Spleen (tissue), 11 donors: ENCODE data around the gene SENP3. TPM values are rescaled to one million over a fixed set of nuclear protein-coding genes. Genes with fewer than 3 reads are reported as not detected.

Experiments used
- DNase-seq: peaks from one replicate; pipeline ENCODE4 v3.0.0-alpha.2; 2020
- H3K27ac ChIP-seq, 8 donors: fragments of 200-600 bp; sonication (generic) in 7 of 8; 1 replicate in 4 of 8; 2 replicates in 4 of 8; pipeline versions ENCODE4 v1.5.0 to v1.8.0; 2016 to 2021; ENCODE audit warnings: inconsistent platforms in 4 of 8, mild to moderate bottlenecking in 4 of 8, moderate library complexity in 1 of 8
- H3K27me3 ChIP-seq, 7 donors: fragments of 200-600 bp; sonication (generic) in 6 of 7; replicated peaks in 1 of 7; 1 replicate in 4 of 7; 2 replicates in 3 of 7; pipeline versions ENCODE4 v1.5.0 to v1.8.0; 2016 to 2021; ENCODE audit warnings: inconsistent platforms in 3 of 7, mild to moderate bottlenecking in 1 of 7
- H3K36me3 ChIP-seq, 6 donors: fragments of 200-600 bp; sonication (generic) in 5 of 6; 1 replicate in 4 of 6; 2 replicates in 2 of 6; pipeline versions ENCODE4 v1.5.0 to v1.8.0; 2016 to 2021; ENCODE audit warnings: inconsistent platforms in 2 of 6
- H3K4me1 ChIP-seq, 6 donors: fragments of 200-600 bp; sonication (generic) in 5 of 6; 1 replicate in 3 of 6; 2 replicates in 3 of 6; pipeline versions ENCODE4 v1.5.0 to v1.8.0; 2016 to 2021; ENCODE audit warnings: inconsistent platforms in 3 of 6
- H3K4me3 ChIP-seq, 8 donors: fragments of 200-600 bp; sonication (generic) in 7 of 8; 1 replicate in 4 of 8; 2 replicates in 4 of 8; pipeline versions ENCODE4 v1.5.0 to v1.8.0; 2016 to 2021; ENCODE audit warnings: inconsistent platforms in 4 of 8, mild to moderate bottlenecking in 4 of 8, moderate library complexity in 2 of 8
- H3K9me3 ChIP-seq, 8 donors: fragments of 200-600 bp; sonication (generic) in 7 of 8; 1 replicate in 4 of 8; 2 replicates in 4 of 8; pipeline versions ENCODE4 v1.5.0 to v1.8.0; 2016 to 2021; ENCODE audit warnings: inconsistent platforms in 4 of 8
- CTCF ChIP-seq, 11 experiments: fragments of 200-600 bp in 7 of 11; fragments of 450-650 bp in 4 of 11; sonication (generic) in 4 of 11; IDR thresholded peaks in 8 of 11; conservative IDR thresholded peaks in 3 of 11; 1 replicate in 7 of 11; 2 replicates in 4 of 11; pipeline versions ENCODE4 v1.4.0 to v1.8.0; 2016 to 2021; ENCODE audit warnings: antibody characterized with exemption in 11 of 11, inconsistent platforms in 4 of 11, mild to moderate bottlenecking in 1 of 11
- POLR2A ChIP-seq, 3 donors: fragments of 450-650 bp; IDR thresholded peaks; one replicate each; pipeline ENCODE4 v1.5.1; 2017; ENCODE audit warnings: antibody characterized with exemption in 3 of 3, mild to moderate bottlenecking in 1 of 3
- POLR2AphosphoS5 ChIP-seq, 3 donors: sonication (generic); formaldehyde crosslinking; IDR thresholded peaks; one replicate each; pipeline ENCODE4 v1.5.1; 2017; ENCODE audit warnings: antibody characterized with exemption in 3 of 3
- WGBS, 5 donors: extraction: QIAGEN DNeasy Blood & Tissue Kit in 3 of 5; methylation state at CpG; one replicate each; pipeline versions ENCODE4 v1.1.5 to v1.1.7; 2013 to 2018; 5-methylcytosine and 5-hydroxymethylcytosine counted together
- intact Hi-C: fragments of 100-400 bp; cut with DNase I; formaldehyde crosslinking; loops from one replicate; pipeline ENCODE4 v1.15.0; 2023; ENCODE audit warnings: low total_unique reads
- polyA plus RNA-seq, 3 donors: library from polyadenylated mRNA; stranded (reverse); fragments of 200-250 nt; gene quantifications; one replicate each; pipeline ENCODE4 v1.2.1, GENCODE V29; 2013
- total RNA-seq, 7 donors: library from RNA; depleted of rRNA in 3 of 7; stranded (reverse); fragments of >200 nt in 3 of 7; fragmentation: NEBNext Ultra II Directional in 4 of 7; extraction: Animal tissue kit (Norgen Biotek cat#: 25700) in 4 of 7; gene quantifications; one replicate each; pipeline versions ENCODE4 v1.1.0 to v1.2.1, GENCODE V29; 2016 to 2021
- donor health status: healthy with polysubstance abuse.
- donor health status: DM: no; HTN: no; CAD: no; lungs with moderate emphysema.
- donor health status: DM: no; HTN: no; CAD: no.
- donor health status: Bipolar disorder and iron deficiency.
- donor health status: healthy.
- donor health status: DM: no; HTN: no; CAD: no.
- donor health status: DM: yes; HTN: yes; CAD: no.

Gene SENP3
- total and polyA plus RNA-seq, 10 donors: 36.3 to 71.7 (median 43.1) TPM

- WGBS, 5 donors: 76 to 83% (median 78%) methylated on average over 10 of the region's 10 CpGs
- intact Hi-C loops: no loop called here
- H3K27ac ChIP-seq: peak overlapping the region in 3 of 8 donors; percentile 7 to 42 (median 16)
- H3K9me3 ChIP-seq: no peaks in the 10 kb centered on the region
- no peaks in the 10 kb centered on the region for H3K27me3 ChIP-seq
- peaks cover 0 to 42% (median 0%) of the 10 kb centered on the region in 6 donors for H3K36me3 ChIP-seq
- TF ChIP-seq CTCF (IDR thresholded peaks at IDR 0.05 in 8 of 11, conservative IDR thresholded peaks at IDR 0.05 in 3 of 11): no peak
- TF ChIP-seq POLR2A (IDR thresholded peaks at IDR 0.05): no peak
- no peak for TF ChIP-seq POLR2AphosphoS5 (IDR thresholded peaks at IDR 0.05)
- no peak overlapping the region for H3K4me3 ChIP-seq
- no peak for DNase-seq
- H3K4me1 ChIP-seq: peaks cover 23 to 98% (median 66%) of the 10 kb centered on the region in 6 donors
Observed at GRCh38 chr17:7555320-7555948, 6.3 kb upstream of the SENP3 start.

- Histone ChIP-seq H3K36me3 (peaks cover 0 to 30% (median 0%) of the 10 kb centered on the region in 6 donors), H3K27ac (peak overlapping the region in 5 of 8 donors; percentile 93 to 98 (median 95)), H3K4me1 (peaks cover 30 to 97% (median 69%) of the 10 kb centered on the region in 6 donors), H3K27me3 (no peaks in the 10 kb centered on the region), H3K4me3 (no peak overlapping the region), H3K9me3 (no peaks in the 10 kb centered on the region)
- no peak for DNase-seq
- TF ChIP-seq POLR2AphosphoS5 (IDR thresholded peaks at IDR 0.05) (no peak), POLR2A (IDR thresholded peaks at IDR 0.05) (no peak), CTCF (IDR thresholded peaks at IDR 0.05 in 8 of 11, conservative IDR thresholded peaks at IDR 0.05 in 3 of 11) (no peak)
- WGBS, 5 donors: 90 to 96% (median 91%) methylated on average over 12 of the region's 12 CpGs
- intact Hi-C loops: no loop called here
Observed at GRCh38 chr17:7556627-7557026, 5.1 kb upstream of the SENP3 start.

GRCh38 chr17:7557147-7557764 is 4.5 kb upstream of the SENP3 start:
- Histone ChIP-seq H3K4me1 (peaks cover 30 to 95% (median 66%) of the 10 kb centered on the region in 6 donors), H3K4me3 (peak overlapping the region in 1 of 8 donors; percentile 92), H3K27me3 (no peaks in the 10 kb centered on the region), H3K36me3 (peaks cover 0 to 28% (median 0%) of the 10 kb centered on the region in 6 donors), H3K9me3 (no peaks in the 10 kb centered on the region), H3K27ac (peak overlapping the region; percentile 81 to 98 (median 94))
- intact Hi-C loops: no loop called here
- TF ChIP-seq POLR2AphosphoS5 (IDR thresholded peaks at IDR 0.05): peak in 1 of 3 donors; percentile 10
- TF ChIP-seq POLR2A (IDR thresholded peaks at IDR 0.05): no peak
- no peak for DNase-seq
- 73 to 80% (median 77%) methylated on average over 17 to 19 of the region's 19 CpGs for WGBS, 5 donors

- Histone ChIP-seq H3K27me3 (no peaks in the 10 kb centered on the region), H3K4me3 (peak overlapping the region; percentile 13 to 96 (median 55)), H3K9me3 (no peaks in the 10 kb centered on the region), H3K36me3 (peaks cover 0 to 28% (median 0%) of the 10 kb centered on the region in 6 donors), H3K4me1 (peaks cover 37 to 95% (median 67%) of the 10 kb centered on the region in 6 donors), H3K27ac (peak overlapping the region; percentile 81 to 98 (median 94))
- 11 to 17% (median 13%) methylated on average over 13 to 21 of the region's 21 CpGs for WGBS, 5 donors
- intact Hi-C loops: no loop called here
- DNase-seq: peak; percentile 95
- peak; percentile 85 to 92 (median 91) for TF ChIP-seq POLR2AphosphoS5 (IDR thresholded peaks at IDR 0.05)
- TF ChIP-seq POLR2A (IDR thresholded peaks at IDR 0.05): peak in 1 of 3 donors; percentile 5
- peak in 2 of 11 experiments; percentile 19 to 28 for TF ChIP-seq CTCF (IDR thresholded peaks at IDR 0.05 in 8 of 11, conservative IDR thresholded peaks at IDR 0.05 in 3 of 11)
Observed at GRCh38 chr17:7557775-7558543, 3.8 kb upstream of the SENP3 start.
